Left lung (tissue), 10 donors: ENCODE results near the gene ULK4. TPM values are rescaled to one million over a fixed set of nuclear protein-coding genes. Genes with fewer than 3 reads are reported as not detected.
"Not testable (repeated sequence)": the region's sequence is repeated elsewhere in the genome, so short reads cannot be mapped to it uniquely, and the experiment has no call there.

Experiments used
- ATAC-seq: fragments of 200-7000 bp; cut with Tn5 transposase; one replicate; pipeline ENCODE4 v1.9.1; 2020; ENCODE audit warnings: moderate library complexity
- DNase-seq, 4 donors: peaks; one replicate each; pipeline ENCODE4 v3.0.0-alpha.2; 2013 to 2020
- H3K27ac ChIP-seq, 2 donors: fragments of 200-600 bp; sonication (generic) in 1 of 2; one replicate each; pipeline versions ENCODE4 v1.5.0 to v1.8.0; 2020 to 2021
- H3K27me3 ChIP-seq, 2 donors: fragments of 200-600 bp; sonication (generic) in 1 of 2; one replicate each; pipeline versions ENCODE4 v1.5.0 to v1.8.0; 2020 to 2021
- H3K36me3 ChIP-seq, 2 donors: fragments of 200-600 bp; sonication (generic) in 1 of 2; one replicate each; pipeline versions ENCODE4 v1.5.0 to v1.8.0; 2020 to 2021
- H3K4me1 ChIP-seq, 2 donors: fragments of 200-600 bp; one replicate each; pipeline ENCODE4 v1.8.0; 2021
- H3K4me3 ChIP-seq, 2 donors: fragments of 200-600 bp; sonication (generic) in 1 of 2; one replicate each; pipeline versions ENCODE4 v1.5.0 to v1.8.0; 2020 to 2021; ENCODE audit warnings: mild to moderate bottlenecking in 1 of 2
- H3K9me3 ChIP-seq, 2 donors: fragments of 200-600 bp; sonication (generic) in 1 of 2; one replicate each; pipeline versions ENCODE4 v1.5.0 to v1.8.0; 2020 to 2021
- CTCF ChIP-seq, 2 donors: fragments of 200-600 bp; sonication (generic) in 1 of 2; IDR thresholded peaks; one replicate each; pipeline versions ENCODE4 v1.5.0 to v1.8.0; 2021; ENCODE audit warnings: antibody characterized with exemption in 2 of 2
- intact Hi-C, 2 donors: fragments of 100-400 bp; cut with DNase I; formaldehyde crosslinking; loops; one replicate each; pipeline versions ENCODE4 v1.11.2 to v1.14.2; 2022
- polyA plus RNA-seq, 6 donors: library from polyadenylated mRNA; unstranded; fragments of 120-200 nt; gene quantifications; one replicate each; pipeline ENCODE4 v1.2.1, GENCODE V29; 2013; ENCODE audit not compliant: insufficient read length in 6 of 6
- total RNA-seq, 2 donors: library from RNA; stranded (reverse); fragmentation: NEBNext Ultra II Directional; extraction: Animal tissue kit (Norgen Biotek cat#: 25700); gene quantifications; one replicate each; pipeline ENCODE4 v1.2.1, GENCODE V29; 2021
- donor health status: DM: no; HTN: yes; CAD: no.
- donor health status: DM: no; HTN: no; CAD: no.

The ULK4 gene
- total and polyA plus RNA-seq, 8 donors = 3.9 to 12.1 (median 5.6) TPM

- H3K36me3 ChIP-seq = no peaks in the 10 kb centered on the region
- no peak for ATAC-seq
- no peak for DNase-seq
- TF ChIP-seq CTCF (IDR thresholded peaks at IDR 0.05) = no peak
- H3K27me3 ChIP-seq = no peaks in the 10 kb centered on the region
- H3K27ac ChIP-seq = no peak overlapping the region
- intact Hi-C loops = no loop called here
- no peaks in the 10 kb centered on the region for H3K9me3 ChIP-seq
- H3K4me3 ChIP-seq = no peak overlapping the region
- H3K4me1 ChIP-seq = peaks cover 0 to 11% of the 10 kb centered on the region in 2 donors
Observed at GRCh38 chr3:41682996-41683395, 278.9 kb downstream of the ULK4 start.

GRCh38 chr3:41682382-41682781 is 279.5 kb downstream of the ULK4 start:
- peaks cover 0 to 11% of the 10 kb centered on the region in 2 donors for H3K4me1 ChIP-seq
- no peaks in the 10 kb centered on the region for H3K9me3 ChIP-seq
- no peak for ATAC-seq
- no peak overlapping the region for H3K4me3 ChIP-seq
- no peaks in the 10 kb centered on the region for H3K27me3 ChIP-seq
- H3K27ac ChIP-seq = no peak overlapping the region
- no peak for DNase-seq
- intact Hi-C loops = no loop called here
- no peak for TF ChIP-seq CTCF (IDR thresholded peaks at IDR 0.05)
- no peaks in the 10 kb centered on the region for H3K36me3 ChIP-seq

GRCh38 chr3:41681479-41681878 is 280.4 kb downstream of the ULK4 start:
- H3K27me3 ChIP-seq = no peaks in the 10 kb centered on the region
- intact Hi-C loops = no loop called here
- ATAC-seq = peak; percentile 77
- no peak overlapping the region for H3K27ac ChIP-seq
- H3K4me1 ChIP-seq = peaks cover 0 to 11% of the 10 kb centered on the region in 2 donors
- DNase-seq = peak in 2 of 4 donors; percentile 31 to 33
- H3K4me3 ChIP-seq = no peak overlapping the region
- H3K9me3 ChIP-seq = no peaks in the 10 kb centered on the region
- H3K36me3 ChIP-seq = no peaks in the 10 kb centered on the region
- no peak for TF ChIP-seq CTCF (IDR thresholded peaks at IDR 0.05)

GRCh38 chr3:41679374-41679773 is 282.5 kb downstream of the ULK4 start:
- no peak for TF ChIP-seq CTCF (IDR thresholded peaks at IDR 0.05)
- Histone ChIP-seq H3K4me1 (peaks cover 0 to 11% of the 10 kb centered on the region in 2 donors), H3K9me3 (no peaks in the 10 kb centered on the region), H3K27me3 (no peaks in the 10 kb centered on the region), H3K36me3 (no peaks in the 10 kb centered on the region), H3K4me3 (no peak overlapping the region), H3K27ac (no peak overlapping the region)
- intact Hi-C loops = no loop called here
- DNase-seq = peak in 1 of 4 donors; percentile 19
- ATAC-seq = no peak

GRCh38 chr3:41675102-41675501 is 286.8 kb downstream of the ULK4 start:
- intact Hi-C loops, H3K4me3 ChIP-seq, H3K27me3 ChIP-seq, DNase-seq, H3K36me3 ChIP-seq, H3K4me1 ChIP-seq, H3K27ac ChIP-seq, ATAC-seq, H3K9me3 ChIP-seq: not testable (repeated sequence)

- DNase-seq (no peak), ATAC-seq (no peak)
- no peaks in the 10 kb centered on the region for H3K4me1 ChIP-seq
- intact Hi-C loops = no loop called here
- H3K4me3 ChIP-seq = no peak overlapping the region
- no peak overlapping the region for H3K27ac ChIP-seq
- no peaks in the 10 kb centered on the region for H3K36me3 ChIP-seq
- H3K9me3 ChIP-seq = peaks cover 0 to 5% of the 10 kb centered on the region in 2 donors
- H3K27me3 ChIP-seq = no peaks in the 10 kb centered on the region
- TF ChIP-seq CTCF (IDR thresholded peaks at IDR 0.05) = no peak
Observed at GRCh38 chr3:41674449-41674848, 287.5 kb downstream of the ULK4 start.
